Tibial nerve (tissue), 4 donors: Measurements from ENCODE around the gene SCRN3.

Source experiments
- EP300 ChIP-seq, 2 donors: sonication (generic); formaldehyde crosslinking; IDR thresholded peaks; one replicate each; pipeline ENCODE4 v1.6.1; 2017; ENCODE audit warnings: antibody characterized with exemption in 2 of 2, mild to moderate bottlenecking in 1 of 2
- POLR2A ChIP-seq, 2 donors: fragments of 450-650 bp; IDR thresholded peaks; one replicate each; pipeline ENCODE4 v1.6.1; 2017; ENCODE audit warnings: antibody characterized with exemption in 2 of 2, mild to moderate bottlenecking in 2 of 2, moderate library complexity in 2 of 2
- TF ChIP-seq, protein P1 (sequence below), 5 experiments: fragments of 200-600 bp in 3 of 5; fragments of 450-650 bp in 2 of 5; sonication (generic) in 3 of 5; IDR thresholded peaks; one replicate each; pipeline ENCODE4 v1.5.1; 2016 to 2019; ENCODE audit warnings: antibody characterized with exemption in 5 of 5, mild to moderate bottlenecking in 3 of 5, moderate library complexity in 2 of 5

DNA sequence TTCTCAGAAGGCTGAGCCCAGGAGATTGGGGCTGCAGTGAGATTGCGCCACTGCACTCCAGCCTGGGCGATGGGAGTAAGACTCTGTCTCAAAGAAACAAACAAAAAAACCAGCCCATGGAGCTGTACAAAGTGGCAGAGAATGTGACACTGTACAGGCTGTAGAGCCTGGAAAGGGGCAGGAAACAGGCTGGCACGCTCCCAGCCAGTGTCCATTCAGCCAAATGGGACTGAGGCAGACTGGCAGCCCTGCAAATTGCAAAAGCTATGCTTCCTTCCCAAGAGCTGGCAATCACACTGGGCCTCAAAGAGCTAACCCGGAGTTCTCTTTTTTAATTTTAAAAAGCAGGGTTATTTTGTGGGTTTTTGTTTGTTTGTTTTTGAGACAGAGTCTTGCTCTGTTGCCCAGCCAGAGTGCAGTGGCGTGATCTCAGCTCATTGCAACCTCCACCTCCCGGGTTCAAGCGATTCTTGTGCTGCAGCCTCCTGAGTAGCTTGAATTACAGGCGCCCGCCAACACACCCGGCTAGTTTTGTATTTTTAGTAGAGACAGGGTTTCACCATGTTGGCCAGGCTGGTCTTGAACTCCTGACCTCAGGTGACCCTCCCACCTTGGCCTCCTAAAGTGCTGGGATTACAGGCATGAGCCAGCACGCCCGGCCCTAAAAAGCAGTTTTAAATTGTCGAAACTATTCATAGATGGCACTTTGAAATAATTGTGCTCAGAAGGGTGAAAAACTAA is 42.8 kb downstream of the SCRN3 start:
- TF ChIP-seq POLR2A (IDR thresholded peaks at IDR 0.05) = no peak
- TF ChIP-seq, protein P1, sequence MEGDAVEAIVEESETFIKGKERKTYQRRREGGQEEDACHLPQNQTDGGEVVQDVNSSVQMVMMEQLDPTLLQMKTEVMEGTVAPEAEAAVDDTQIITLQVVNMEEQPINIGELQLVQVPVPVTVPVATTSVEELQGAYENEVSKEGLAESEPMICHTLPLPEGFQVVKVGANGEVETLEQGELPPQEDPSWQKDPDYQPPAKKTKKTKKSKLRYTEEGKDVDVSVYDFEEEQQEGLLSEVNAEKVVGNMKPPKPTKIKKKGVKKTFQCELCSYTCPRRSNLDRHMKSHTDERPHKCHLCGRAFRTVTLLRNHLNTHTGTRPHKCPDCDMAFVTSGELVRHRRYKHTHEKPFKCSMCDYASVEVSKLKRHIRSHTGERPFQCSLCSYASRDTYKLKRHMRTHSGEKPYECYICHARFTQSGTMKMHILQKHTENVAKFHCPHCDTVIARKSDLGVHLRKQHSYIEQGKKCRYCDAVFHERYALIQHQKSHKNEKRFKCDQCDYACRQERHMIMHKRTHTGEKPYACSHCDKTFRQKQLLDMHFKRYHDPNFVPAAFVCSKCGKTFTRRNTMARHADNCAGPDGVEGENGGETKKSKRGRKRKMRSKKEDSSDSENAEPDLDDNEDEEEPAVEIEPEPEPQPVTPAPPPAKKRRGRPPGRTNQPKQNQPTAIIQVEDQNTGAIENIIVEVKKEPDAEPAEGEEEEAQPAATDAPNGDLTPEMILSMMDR (IDR thresholded peaks at IDR 0.05) = no peak
- peak in 1 of 2 donors; percentile 76 for TF ChIP-seq EP300 (IDR thresholded peaks at IDR 0.05)
